Measurements from ENCODE around the gene C1QTNF1.
"Not testable (repeated sequence)": the region's sequence is repeated elsewhere in the genome, so short reads cannot be mapped to it uniquely, and the experiment has no call there.

The C1QTNF1 gene

DNA sequence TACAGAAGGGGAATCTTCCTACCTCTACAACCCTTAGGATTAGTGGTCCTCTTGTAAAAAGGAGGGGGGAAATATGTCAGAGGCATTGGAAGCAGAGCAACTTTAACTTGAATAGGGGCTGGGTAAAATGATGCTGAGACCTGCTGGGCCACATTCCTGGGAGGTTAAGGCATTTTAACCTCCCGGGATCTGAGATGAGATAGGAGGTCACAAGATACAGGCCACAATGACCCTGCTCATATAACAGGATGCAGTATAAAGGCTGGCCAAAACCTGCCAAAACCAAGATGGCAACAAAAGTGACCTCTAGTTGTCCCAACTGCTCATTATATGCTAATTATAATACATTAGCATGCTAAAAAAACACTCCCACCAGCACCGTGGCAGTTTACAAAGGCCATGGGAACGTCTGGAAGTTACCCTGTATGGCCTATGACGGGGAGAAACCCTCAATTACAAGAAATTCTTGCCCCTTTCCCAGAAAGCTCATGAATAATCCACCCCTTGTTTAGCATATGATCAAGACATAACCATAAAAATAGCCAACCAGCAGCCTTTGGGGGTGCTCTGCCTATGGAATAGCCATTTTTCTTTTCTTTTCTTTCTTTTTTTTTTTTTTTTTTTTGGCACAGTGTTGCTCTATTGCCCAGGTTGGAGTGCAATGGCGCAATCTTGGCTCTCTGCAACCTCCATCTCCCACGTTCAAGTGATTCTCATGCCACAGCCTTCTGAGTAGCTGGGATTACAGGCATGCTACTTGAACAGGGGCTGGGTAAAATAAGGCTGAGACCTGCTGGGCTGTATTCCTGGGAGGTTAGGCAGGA, 6.2 kb upstream of the C1QTNF1 start:
- TF ChIP-seq, protein P1, sequence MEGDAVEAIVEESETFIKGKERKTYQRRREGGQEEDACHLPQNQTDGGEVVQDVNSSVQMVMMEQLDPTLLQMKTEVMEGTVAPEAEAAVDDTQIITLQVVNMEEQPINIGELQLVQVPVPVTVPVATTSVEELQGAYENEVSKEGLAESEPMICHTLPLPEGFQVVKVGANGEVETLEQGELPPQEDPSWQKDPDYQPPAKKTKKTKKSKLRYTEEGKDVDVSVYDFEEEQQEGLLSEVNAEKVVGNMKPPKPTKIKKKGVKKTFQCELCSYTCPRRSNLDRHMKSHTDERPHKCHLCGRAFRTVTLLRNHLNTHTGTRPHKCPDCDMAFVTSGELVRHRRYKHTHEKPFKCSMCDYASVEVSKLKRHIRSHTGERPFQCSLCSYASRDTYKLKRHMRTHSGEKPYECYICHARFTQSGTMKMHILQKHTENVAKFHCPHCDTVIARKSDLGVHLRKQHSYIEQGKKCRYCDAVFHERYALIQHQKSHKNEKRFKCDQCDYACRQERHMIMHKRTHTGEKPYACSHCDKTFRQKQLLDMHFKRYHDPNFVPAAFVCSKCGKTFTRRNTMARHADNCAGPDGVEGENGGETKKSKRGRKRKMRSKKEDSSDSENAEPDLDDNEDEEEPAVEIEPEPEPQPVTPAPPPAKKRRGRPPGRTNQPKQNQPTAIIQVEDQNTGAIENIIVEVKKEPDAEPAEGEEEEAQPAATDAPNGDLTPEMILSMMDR (IDR thresholded peaks at IDR 0.05; ENCODE audit: borderline replicate concordance, insufficient read depth, low read depth, low read length), result no peak

DNA sequence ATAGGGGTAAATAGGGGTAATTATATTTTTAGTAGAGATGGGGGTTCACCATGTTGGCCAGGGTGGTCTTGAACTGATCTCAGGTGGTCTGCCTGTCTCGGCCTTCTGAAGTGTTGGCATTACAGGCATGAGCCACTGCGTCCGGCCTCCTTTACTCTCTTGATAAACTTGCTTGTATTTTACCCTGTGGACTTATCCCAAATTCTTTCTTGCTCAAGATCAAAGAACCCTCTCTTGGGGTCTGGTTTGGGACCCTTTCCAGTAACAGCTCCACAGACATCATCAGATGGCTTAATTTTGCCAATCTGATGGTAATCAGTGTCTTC, 5.6 kb upstream of the C1QTNF1 start:
- H3K4me3 ChIP-seq (ENCODE audit: low read depth, low read length), result no peak overlapping the region
- TF ChIP-seq, protein P1 (IDR thresholded peaks at IDR 0.05; ENCODE audit: borderline replicate concordance, insufficient read depth, low read depth, low read length), result no peak

More for the DNA sequence above, 6.2 kb upstream of the C1QTNF1 start:
- H3K4me3 ChIP-seq (ENCODE audit: low read depth, low read length), result no peak overlapping the region

DNA sequence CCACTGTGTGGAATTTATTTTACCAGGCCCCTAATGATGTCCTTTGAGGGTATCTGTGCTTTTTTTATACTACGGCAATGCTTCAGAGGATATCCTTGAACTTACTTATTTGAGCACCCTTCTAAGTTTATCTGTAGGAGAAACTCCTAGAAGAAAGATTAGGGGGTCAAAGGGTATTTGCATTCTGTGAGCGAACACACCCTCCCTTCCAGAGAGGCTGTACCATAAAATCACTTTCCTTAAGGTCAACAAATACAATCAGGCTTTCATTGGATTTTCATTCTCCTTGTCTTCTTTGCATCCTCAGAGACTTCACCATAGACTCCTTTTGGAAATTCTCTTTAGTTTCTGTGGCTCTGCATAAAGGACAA, 4.7 kb upstream of the C1QTNF1 start:
- TF ChIP-seq, protein P1 (IDR thresholded peaks at IDR 0.05; ENCODE audit: borderline replicate concordance, insufficient read depth, low read depth, low read length), result no peak
- no peak overlapping the region for H3K4me3 ChIP-seq (ENCODE audit: low read depth, low read length)

DNA sequence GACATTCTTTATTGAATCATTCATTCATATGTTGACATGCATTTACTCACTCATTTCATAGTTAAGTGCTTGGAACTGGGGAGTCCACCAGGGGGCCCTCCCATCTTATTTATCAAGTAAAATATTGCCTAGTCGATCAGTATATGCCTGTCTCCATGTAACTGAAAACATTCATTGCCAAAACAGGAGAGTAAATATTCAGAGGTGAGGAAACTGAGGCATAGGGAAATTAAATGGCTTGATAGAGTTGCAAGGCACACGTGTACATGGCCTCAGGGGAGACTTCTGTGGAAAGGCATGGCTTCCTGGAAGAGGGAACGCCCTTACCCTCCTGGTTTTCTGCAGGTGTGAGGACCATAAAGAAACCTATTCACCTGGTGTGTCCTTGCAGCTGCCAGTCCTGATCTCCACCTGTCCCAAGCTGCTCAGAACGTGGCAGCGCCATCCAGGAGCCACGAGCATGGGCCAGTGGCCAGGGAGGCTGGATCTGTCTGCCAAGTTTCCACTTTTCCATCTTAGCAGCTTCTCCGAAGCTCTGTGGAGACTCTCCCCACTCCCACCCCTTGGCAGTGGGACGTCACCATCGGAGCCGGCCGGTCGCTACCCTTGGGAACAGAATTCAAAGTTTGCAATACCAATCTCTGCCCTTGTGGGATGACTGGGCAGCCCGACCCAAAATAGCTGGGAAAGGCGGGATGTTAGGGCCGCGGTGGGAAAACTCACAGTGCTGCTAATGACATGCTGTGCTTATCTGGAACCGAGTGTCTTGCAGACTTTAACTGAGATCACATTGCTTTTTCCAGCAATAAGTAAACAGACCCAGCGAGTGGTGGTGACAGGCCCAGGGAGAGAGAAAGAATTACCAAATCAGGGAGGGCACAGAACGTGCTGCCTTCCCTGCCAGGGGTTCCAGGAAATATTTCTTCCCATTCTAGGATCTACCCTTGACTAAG, 4.1 kb upstream of the C1QTNF1 start:
- no peak overlapping the region for H3K4me3 ChIP-seq (ENCODE audit: low read depth, low read length)
- TF ChIP-seq, protein P1 (IDR thresholded peaks at IDR 0.05; ENCODE audit: borderline replicate concordance, insufficient read depth, low read depth, low read length), result peak; percentile 34; the same call in 1 of the 2 replicates

DNA sequence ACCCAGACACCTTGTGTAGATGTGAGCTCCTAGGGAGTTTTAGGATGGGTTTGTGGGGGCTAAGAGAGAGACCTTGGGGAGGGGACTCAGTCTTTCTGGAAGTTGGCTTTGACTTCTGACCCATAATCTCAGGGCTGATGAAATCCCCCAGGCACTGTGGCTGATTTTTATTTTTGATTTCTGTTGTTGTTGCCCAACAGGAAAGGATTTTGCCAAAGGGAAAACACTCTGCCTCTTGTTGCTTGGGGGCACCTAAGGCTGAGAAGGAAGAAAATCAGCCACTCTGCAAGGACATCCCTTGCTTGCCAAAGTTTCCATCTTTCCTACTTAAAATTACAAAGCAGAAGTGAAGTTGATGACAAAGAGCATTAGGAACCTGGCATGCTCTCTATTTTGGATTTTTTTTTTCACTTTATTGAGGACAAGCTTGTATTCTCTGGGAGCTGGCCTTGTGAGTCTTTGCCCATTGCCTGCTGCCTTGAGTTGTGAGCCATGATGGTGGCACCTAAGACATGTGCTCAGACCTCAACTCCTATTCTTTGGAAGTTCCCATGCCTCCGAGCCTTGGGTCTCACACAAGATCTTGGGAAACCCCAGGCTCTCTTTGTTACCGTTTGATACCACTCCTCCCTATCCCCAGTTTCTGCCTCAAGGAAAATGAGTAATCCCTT, 3.2 kb upstream of the C1QTNF1 start:
- TF ChIP-seq, protein P1 (IDR thresholded peaks at IDR 0.05; ENCODE audit: borderline replicate concordance, insufficient read depth, low read depth, low read length), result no peak
- H3K4me3 ChIP-seq (ENCODE audit: low read depth, low read length), result no peak overlapping the region

DNA sequence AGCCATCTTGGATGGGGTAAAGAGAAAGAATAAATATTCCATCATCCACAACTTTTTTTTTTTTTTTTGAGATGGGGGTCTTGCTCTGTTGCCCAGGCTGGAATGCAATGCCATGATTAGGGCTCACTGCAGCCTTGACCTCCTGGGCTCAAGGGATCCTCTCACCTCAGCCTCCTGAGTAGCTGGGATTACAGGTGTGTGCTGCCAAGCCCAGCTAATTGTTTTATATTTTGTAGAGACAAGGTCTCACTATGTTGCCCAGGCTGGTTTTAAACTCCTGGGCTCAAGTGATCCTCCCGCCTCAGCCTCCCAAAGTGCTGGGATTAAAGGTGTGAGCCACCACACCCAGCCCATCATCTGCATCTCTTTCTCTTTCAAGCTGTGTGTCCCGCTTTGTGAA, 2.0 kb upstream of the C1QTNF1 start:
- not testable (repeated sequence) for H3K4me3 ChIP-seq (ENCODE audit: low read depth, low read length)

DNA sequence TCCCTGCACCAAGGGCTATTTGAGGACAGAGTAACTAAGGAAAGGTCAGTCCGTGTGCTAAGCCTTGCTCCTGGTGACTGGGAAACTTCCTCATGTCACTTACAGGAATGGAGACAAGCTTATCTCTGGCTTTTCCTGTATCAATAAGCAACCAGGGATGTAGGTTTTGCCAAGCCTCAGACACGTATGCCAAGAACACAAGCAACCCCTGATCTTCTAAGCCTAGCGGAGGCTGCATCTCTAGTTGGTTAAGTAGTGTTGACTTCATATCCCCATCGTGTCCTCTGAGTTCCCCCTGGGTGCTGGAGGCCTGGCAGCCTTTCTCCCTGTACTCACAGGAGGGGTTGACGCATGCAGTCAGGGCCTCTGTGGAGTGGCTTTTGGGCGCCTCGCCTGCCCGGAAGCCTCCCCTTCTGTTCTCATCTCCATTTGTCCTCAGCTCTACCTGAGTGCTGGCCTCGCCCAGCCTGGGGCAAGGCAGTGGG, 1.4 kb upstream of the C1QTNF1 start:
- TF ChIP-seq, protein P1 (IDR thresholded peaks at IDR 0.05; ENCODE audit: borderline replicate concordance, insufficient read depth, low read depth, low read length), result no peak
- no peak overlapping the region for H3K4me3 ChIP-seq (ENCODE audit: low read depth, low read length)
